Caco-2 (cell line): ENCODE results near the gene H1-8. TPM values are rescaled to one million over a fixed set of nuclear protein-coding genes. Genes with fewer than 3 reads are reported as not detected.

ENCODE experiments used
- BruUV-seq: library from RNA; stranded (reverse); fragments of 400-500 nt; replicated peaks from 2 replicates; lab custom pipeline; 2021; lab: Mats Ljungman, UMichigan
- CTCF ChIA-PET: fragments of 300-600 bp; sonication (Branson Sonifier 250); formaldehyde crosslinking; loops from one replicate; lab custom pipeline; 2022; ENCODE audit warnings: antibody characterized with exemption; lab: Charles Lee
- POLR2A ChIA-PET: fragments of 300-600 bp; sonication (Branson Sonifier 250); formaldehyde crosslinking; loops from one replicate; lab custom pipeline; 2022; ENCODE audit warnings: antibody characterized with exemption; lab: Charles Lee
- DNase-seq, 2 experiments: peaks; one replicate each; pipeline versions ENCODE4 v3.0.0 to v3.0.0-alpha.2; 2020 to 2022
- H3K27me3 ChIP-seq: replicated peaks from 2 replicates; pipeline ENCODE4 v1.6.0; 2011; ENCODE audit warnings: low read length; ENCODE audit not compliant: control insufficient read depth, insufficient read depth
- H3K36me3 ChIP-seq: 2 replicates; pipeline ENCODE4 v1.5.1; 2011; ENCODE audit warnings: low read length; ENCODE audit not compliant: control insufficient read depth, insufficient read depth
- H3K4me1 ChIP-seq: fragments of 250-450 bp; sonication (Bioruptor Pico); 2 replicates; pipeline ENCODE4 v1.5.1; 2020; ENCODE audit warnings: mild to moderate bottlenecking
- H3K4me3 ChIP-seq: 2 replicates; pipeline ENCODE4 v1.5.1; 2011; ENCODE audit warnings: low read depth, mild to moderate bottlenecking, control low read depth, low read length
- H3K9me3 ChIP-seq: fragments of 250-450 bp; sonication (Bioruptor Pico); 2 replicates; pipeline ENCODE4 v1.5.1; 2020; ENCODE audit warnings: mild to moderate bottlenecking, moderate library complexity
- H3K27ac Mint-ChIP-seq: one replicate; pipeline ENCODE4 v1.8.0; 2022; ENCODE audit warnings: mixed read lengths; ENCODE audit not compliant: unreplicated experiment
- H3K27me3 Mint-ChIP-seq: one replicate; pipeline ENCODE4 v1.8.0; 2022; ENCODE audit warnings: mixed read lengths; ENCODE audit not compliant: insufficient read depth, unreplicated experiment
- H3K36me3 Mint-ChIP-seq: one replicate; pipeline ENCODE4 v1.8.0; 2022; ENCODE audit warnings: mild to moderate bottlenecking, mixed read lengths; ENCODE audit not compliant: insufficient read depth, unreplicated experiment
- H3K4me1 Mint-ChIP-seq: one replicate; pipeline ENCODE4 v1.8.0; 2022; ENCODE audit warnings: low read depth, mixed read lengths; ENCODE audit not compliant: unreplicated experiment
- H3K4me3 Mint-ChIP-seq: one replicate; pipeline ENCODE4 v1.8.0; 2022; ENCODE audit warnings: mild to moderate bottlenecking, moderate library complexity, mixed read lengths; ENCODE audit not compliant: unreplicated experiment
- H3K9me3 Mint-ChIP-seq: one replicate; pipeline ENCODE4 v1.8.0; 2022; ENCODE audit warnings: mixed read lengths; ENCODE audit not compliant: unreplicated experiment
- CTCF ChIP-seq, 2 experiments: fragments of 200-600 bp in 1 of 2; IDR thresholded peaks; 1 replicate in 1 of 2; 2 replicates in 1 of 2; pipeline versions ENCODE4 v1.5.1 to v1.8.0; 2011 to 2022; ENCODE audit warnings: antibody characterized with exemption in 1 of 2, control low read depth in 1 of 2, inconsistent platforms in 1 of 2, low read depth in 1 of 2, low read length in 1 of 2, mild to moderate bottlenecking in 1 of 2, moderate library complexity in 1 of 2; ENCODE audit not compliant: insufficient read depth in 1 of 2, severe bottlenecking in 1 of 2, unreplicated experiment in 1 of 2
- intact Hi-C: fragments of 100-400 bp; cut with micrococcal nuclease; formaldehyde crosslinking; loops from one replicate; pipeline ENCODE4 v1.10.0; 2022; ENCODE audit not compliant: unreplicated experiment
- total RNA-seq: library from RNA; stranded (reverse); gene quantifications from 2 replicates; pipeline ENCODE4 v1.2.3, GENCODE V29; 2022

H1-8 gene
- total RNA-seq, 1 experiment from 2014 or later, result not detected

GRCh38 chr3:129518038-129518561 lies 24.9 kb upstream of the H1-8 start:
- POLR2A ChIA-PET, result no interaction called here
- no TSS peak for BruUV-seq
- intact Hi-C loops, result no loop called here
- no peaks in the 10 kb centered on the region for H3K4me1 ChIP-seq
- no peaks in the 10 kb centered on the region for H3K9me3 Mint-ChIP-seq
- peaks cover 6% of the 10 kb centered on the region for H3K36me3 Mint-ChIP-seq
- H3K4me1 Mint-ChIP-seq, result no peaks in the 10 kb centered on the region
- TF ChIP-seq CTCF (IDR thresholded peaks at IDR 0.05; ENCODE audit: insufficient read depth in 1 of 2, low read depth in 1 of 2, low read length in 1 of 2, severe bottlenecking in 1 of 2, unreplicated experiment in 1 of 2), result no peak
- no peaks in the 10 kb centered on the region for H3K9me3 ChIP-seq
- H3K27me3 ChIP-seq, result no peaks in the 10 kb centered on the region
- H3K4me3 Mint-ChIP-seq, result no peak overlapping the region
- DNase-seq, result no peak
- H3K36me3 ChIP-seq, result no peaks in the 10 kb centered on the region
- CTCF ChIA-PET, result no interaction called here
- H3K27ac Mint-ChIP-seq, result no peak overlapping the region
- H3K4me3 ChIP-seq, result no peak overlapping the region
- H3K27me3 Mint-ChIP-seq, result no peaks in the 10 kb centered on the region

- Histone ChIP-seq H3K4me3 (no peak overlapping the region), H3K27me3 (no peaks in the 10 kb centered on the region), H3K9me3 (no peaks in the 10 kb centered on the region), H3K36me3 (no peaks in the 10 kb centered on the region), H3K4me1 (no peaks in the 10 kb centered on the region)
- DNase-seq, result no peak
- no peak overlapping the region for H3K4me3 Mint-ChIP-seq
- intact Hi-C loops, result no loop called here
- H3K9me3 Mint-ChIP-seq, result no peaks in the 10 kb centered on the region
- no peak overlapping the region for H3K27ac Mint-ChIP-seq
- CTCF ChIA-PET, result no interaction called here
- peaks cover 6% of the 10 kb centered on the region for H3K36me3 Mint-ChIP-seq
- no peaks in the 10 kb centered on the region for H3K4me1 Mint-ChIP-seq
- no TSS peak for BruUV-seq
- POLR2A ChIA-PET, result no interaction called here
- H3K27me3 Mint-ChIP-seq, result no peaks in the 10 kb centered on the region
- no peak for TF ChIP-seq CTCF (IDR thresholded peaks at IDR 0.05; ENCODE audit: insufficient read depth in 1 of 2, low read depth in 1 of 2, low read length in 1 of 2, severe bottlenecking in 1 of 2, unreplicated experiment in 1 of 2)
Observed at GRCh38 chr3:129518581-129518980, 24.4 kb upstream of the H1-8 start.

GRCh38 chr3:129519449-129519848 lies 23.5 kb upstream of the H1-8 start:
- CTCF ChIA-PET, result no interaction called here
- no peak for TF ChIP-seq CTCF (IDR thresholded peaks at IDR 0.05; ENCODE audit: insufficient read depth in 1 of 2, low read depth in 1 of 2, low read length in 1 of 2, severe bottlenecking in 1 of 2, unreplicated experiment in 1 of 2)
- Histone ChIP-seq H3K4me1 (no peaks in the 10 kb centered on the region), H3K36me3 (no peaks in the 10 kb centered on the region), H3K27me3 (no peaks in the 10 kb centered on the region), H3K9me3 (no peaks in the 10 kb centered on the region), H3K4me3 (no peak overlapping the region)
- H3K4me3 Mint-ChIP-seq, result no peak overlapping the region
- no TSS peak for BruUV-seq
- H3K27ac Mint-ChIP-seq, result no peak overlapping the region
- intact Hi-C loops, result no loop called here
- no peaks in the 10 kb centered on the region for H3K27me3 Mint-ChIP-seq
- POLR2A ChIA-PET, result no interaction called here
- no peak for DNase-seq
- H3K4me1 Mint-ChIP-seq, result no peaks in the 10 kb centered on the region
- H3K36me3 Mint-ChIP-seq, result peaks cover 6% of the 10 kb centered on the region
- H3K9me3 Mint-ChIP-seq, result no peaks in the 10 kb centered on the region
